Thyroid gland (tissue), 4 donors: ENCODE results near the gene FGF8. TPM values are rescaled to one million over a fixed set of nuclear protein-coding genes. Genes with fewer than 3 reads are reported as not detected.
"Not testable (repeated sequence)": the region's sequence is repeated elsewhere in the genome, so short reads cannot be mapped to it uniquely, and the experiment has no call there.

Source experiments
- DNase-seq, 2 donors: peaks; one replicate each; pipeline ENCODE4 v3.0.0-alpha.2; 2019
- H3K27ac ChIP-seq, 3 donors: fragments of 200-600 bp; sonication (generic); 1 replicate in 2 of 3; 2 replicates in 1 of 3; pipeline ENCODE4 v1.5.1; 2016 to 2019; ENCODE audit warnings: mild to moderate bottlenecking in 1 of 3, moderate library complexity in 1 of 3
- H3K27me3 ChIP-seq: fragments of 200-600 bp; sonication (generic); one replicate; pipeline ENCODE4 v1.5.1; 2019
- H3K36me3 ChIP-seq, 2 donors: fragments of 200-600 bp; sonication (generic); one replicate each; pipeline ENCODE4 v1.5.1; 2016 to 2019
- H3K4me1 ChIP-seq, 2 donors: fragments of 200-600 bp; sonication (generic); one replicate each; pipeline ENCODE4 v1.5.1; 2017 to 2019
- H3K4me3 ChIP-seq, 3 donors: fragments of 200-600 bp; sonication (generic); replicated peaks in 1 of 3; 1 replicate in 2 of 3; 2 replicates in 1 of 3; pipeline ENCODE4 v1.5.1; 2016; ENCODE audit warnings: mild to moderate bottlenecking in 1 of 3
- H3K9me3 ChIP-seq: fragments of 200-600 bp; sonication (generic); one replicate; pipeline ENCODE4 v1.5.1; 2017
- POLR2A ChIP-seq, 2 donors: fragments of 450-650 bp; IDR thresholded peaks; one replicate each; pipeline ENCODE4 v1.6.1; 2017; ENCODE audit warnings: antibody characterized with exemption in 2 of 2, mild to moderate bottlenecking in 2 of 2, moderate library complexity in 1 of 2
- WGBS, 2 donors: methylation state at CpG; one replicate each; pipeline ENCODE4 v1.1.5; 2017; 5-methylcytosine and 5-hydroxymethylcytosine counted together
- intact Hi-C: fragments of 100-400 bp; cut with DNase I; formaldehyde crosslinking; loops from one replicate; pipeline ENCODE4 v1.15.1; 2023
- total RNA-seq, 4 donors: library from RNA; depleted of rRNA; stranded (reverse); fragments of >200 nt; gene quantifications; one replicate each; pipeline ENCODE4 v1.2.3, GENCODE V29; 2016
- TF ChIP-seq, protein P1 (sequence below), 6 experiments: fragments of 200-600 bp in 3 of 6; fragments of 450-650 bp in 3 of 6; sonication (generic) in 3 of 6; IDR thresholded peaks; one replicate each; pipeline ENCODE4 v1.5.1; 2016 to 2019; ENCODE audit warnings: antibody characterized with exemption in 6 of 6, mild to moderate bottlenecking in 2 of 6, inconsistent platforms in 1 of 6, moderate library complexity in 1 of 6

The FGF8 gene
- total RNA-seq, 4 donors from 2014 or later, result not detected

DNA sequence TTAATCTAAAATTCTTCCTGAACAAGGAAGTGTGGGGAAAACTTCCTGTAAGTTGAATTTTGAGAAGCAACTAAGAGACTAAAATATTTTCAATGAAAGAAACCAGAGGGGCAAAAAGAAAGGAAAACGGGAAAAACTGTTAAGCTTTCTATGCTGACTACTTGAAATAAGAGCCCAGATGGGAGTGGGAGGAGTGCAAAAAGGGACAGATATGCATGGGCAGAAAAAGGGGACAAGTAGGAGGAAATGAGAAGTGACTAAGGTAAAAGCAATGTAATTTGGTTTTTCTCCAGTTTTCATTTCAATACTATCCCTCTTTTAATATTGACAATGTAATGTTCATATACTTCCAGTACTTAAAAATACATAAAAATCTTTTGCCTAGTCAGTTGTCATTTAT, 31.2 kb upstream of the FGF8 start:
- Histone ChIP-seq H3K27me3 (no peaks in the 10 kb centered on the region), H3K4me3 (no peak overlapping the region), H3K27ac (no peak overlapping the region), H3K4me1 (no peaks in the 10 kb centered on the region), H3K36me3 (peaks cover 67 to 72% of the 10 kb centered on the region in 2 donors), H3K9me3 (no peaks in the 10 kb centered on the region)
- 76 to 92% methylated on average over 1 of the region's 1 CpG for WGBS, 2 donors
- intact Hi-C loops, result no loop called here
- no peak for DNase-seq
- TF ChIP-seq, protein P1, sequence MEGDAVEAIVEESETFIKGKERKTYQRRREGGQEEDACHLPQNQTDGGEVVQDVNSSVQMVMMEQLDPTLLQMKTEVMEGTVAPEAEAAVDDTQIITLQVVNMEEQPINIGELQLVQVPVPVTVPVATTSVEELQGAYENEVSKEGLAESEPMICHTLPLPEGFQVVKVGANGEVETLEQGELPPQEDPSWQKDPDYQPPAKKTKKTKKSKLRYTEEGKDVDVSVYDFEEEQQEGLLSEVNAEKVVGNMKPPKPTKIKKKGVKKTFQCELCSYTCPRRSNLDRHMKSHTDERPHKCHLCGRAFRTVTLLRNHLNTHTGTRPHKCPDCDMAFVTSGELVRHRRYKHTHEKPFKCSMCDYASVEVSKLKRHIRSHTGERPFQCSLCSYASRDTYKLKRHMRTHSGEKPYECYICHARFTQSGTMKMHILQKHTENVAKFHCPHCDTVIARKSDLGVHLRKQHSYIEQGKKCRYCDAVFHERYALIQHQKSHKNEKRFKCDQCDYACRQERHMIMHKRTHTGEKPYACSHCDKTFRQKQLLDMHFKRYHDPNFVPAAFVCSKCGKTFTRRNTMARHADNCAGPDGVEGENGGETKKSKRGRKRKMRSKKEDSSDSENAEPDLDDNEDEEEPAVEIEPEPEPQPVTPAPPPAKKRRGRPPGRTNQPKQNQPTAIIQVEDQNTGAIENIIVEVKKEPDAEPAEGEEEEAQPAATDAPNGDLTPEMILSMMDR (IDR thresholded peaks at IDR 0.05), result no peak
- no peak for TF ChIP-seq POLR2A (IDR thresholded peaks at IDR 0.05)

DNA sequence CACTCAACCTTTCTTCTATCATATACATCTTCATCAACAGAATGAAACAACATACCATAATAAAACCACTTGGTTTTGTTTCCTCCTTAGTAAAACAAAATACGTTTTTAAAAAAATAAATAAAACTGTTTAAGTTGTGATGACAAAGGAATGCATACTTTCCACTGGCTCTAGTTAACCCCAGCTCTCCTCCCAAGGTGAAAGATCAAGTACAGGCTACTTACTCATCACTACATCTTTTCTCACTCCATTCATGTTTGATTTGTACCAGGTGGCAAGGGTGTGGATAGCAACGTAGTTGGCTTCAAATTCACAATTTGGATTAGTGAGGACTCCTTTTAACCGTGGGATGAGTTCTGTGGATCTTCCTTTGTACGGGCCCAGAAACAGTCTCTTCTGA, 27.6 kb upstream of the FGF8 start:
- Histone ChIP-seq H3K27ac (no peak overlapping the region), H3K4me1 (no peaks in the 10 kb centered on the region), H3K36me3 (peaks cover 81 to 89% of the 10 kb centered on the region in 2 donors), H3K27me3 (no peaks in the 10 kb centered on the region), H3K4me3 (no peak overlapping the region), H3K9me3 (no peaks in the 10 kb centered on the region)
- WGBS, 2 donors, result 78 to 89% methylated on average over 4 of the region's 4 CpGs
- TF ChIP-seq POLR2A (IDR thresholded peaks at IDR 0.05), result no peak
- TF ChIP-seq, protein P1 (IDR thresholded peaks at IDR 0.05), result no peak
- intact Hi-C loops, result no loop called here
- no peak for DNase-seq

DNA sequence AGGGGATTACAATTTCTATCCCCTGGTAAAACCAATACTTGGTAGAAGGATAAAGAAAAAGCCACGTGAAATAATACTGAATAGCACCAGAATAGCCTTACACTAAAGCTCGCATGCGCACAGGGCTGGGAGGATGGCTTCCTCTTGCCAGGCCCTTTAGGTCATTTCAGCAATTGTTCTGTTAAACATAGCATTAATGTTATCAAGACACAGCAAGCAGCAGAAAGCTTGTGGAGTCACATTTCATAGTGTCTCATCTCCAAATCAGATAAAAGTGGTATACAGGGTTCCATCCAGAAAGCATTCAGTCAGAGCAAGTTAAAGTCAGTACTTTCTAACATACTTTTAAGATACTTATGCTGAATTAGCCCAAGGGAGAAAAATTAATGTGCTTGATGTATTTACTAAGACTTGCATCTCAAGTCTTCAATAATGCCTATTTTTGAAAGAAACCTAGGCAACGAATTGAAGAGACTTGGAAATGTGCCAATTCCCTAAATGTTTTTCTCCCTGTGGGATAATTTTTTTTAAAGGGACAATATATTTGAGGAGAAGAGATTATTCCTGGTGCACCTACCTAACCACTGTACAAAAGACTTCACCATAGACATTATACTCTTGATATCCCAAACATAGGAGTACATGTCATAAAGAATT, 21.6 kb upstream of the FGF8 start:
- Histone ChIP-seq H3K27ac (no peak overlapping the region), H3K4me3 (no peak overlapping the region), H3K4me1 (no peaks in the 10 kb centered on the region), H3K27me3 (no peaks in the 10 kb centered on the region), H3K36me3 (peaks cover 83 to 93% of the 10 kb centered on the region in 2 donors), H3K9me3 (no peaks in the 10 kb centered on the region)
- TF ChIP-seq, protein P1 (IDR thresholded peaks at IDR 0.05), result no peak
- no peak for TF ChIP-seq POLR2A (IDR thresholded peaks at IDR 0.05)
- no peak for DNase-seq
- intact Hi-C loops, result no loop called here
- WGBS, 2 donors, result 81% methylated on average over 4 of the region's 4 CpGs

DNA sequence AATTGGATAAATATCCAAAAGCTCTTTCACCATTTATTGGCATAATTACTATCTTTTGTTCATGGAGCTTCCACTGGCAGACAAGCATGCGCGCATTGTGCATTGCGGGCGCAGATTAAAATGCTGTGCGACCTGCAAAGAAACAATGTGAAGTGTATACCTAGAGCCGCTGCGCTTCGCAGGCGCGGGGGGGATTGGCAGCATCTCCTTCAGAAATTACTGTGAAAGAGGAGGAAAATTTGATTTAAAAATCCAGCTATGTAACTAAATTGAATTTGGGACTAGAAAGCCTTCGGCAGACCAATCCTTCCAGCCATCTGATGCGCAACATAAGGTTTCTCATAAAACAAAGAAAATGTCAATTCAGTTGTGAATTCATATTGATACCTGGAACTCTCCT, 17.6 kb upstream of the FGF8 start:
- Histone ChIP-seq H3K36me3 (peaks cover 92% of the 10 kb centered on the region in 2 donors), H3K9me3 (no peaks in the 10 kb centered on the region), H3K4me3 (no peak overlapping the region), H3K27ac (no peak overlapping the region), H3K27me3 (no peaks in the 10 kb centered on the region), H3K4me1 (no peaks in the 10 kb centered on the region)
- intact Hi-C loops, result no loop called here
- TF ChIP-seq POLR2A (IDR thresholded peaks at IDR 0.05), result no peak
- TF ChIP-seq, protein P1 (IDR thresholded peaks at IDR 0.05), result no peak
- DNase-seq, result no peak
- 96 to 97% methylated on average over 12 of the region's 12 CpGs for WGBS, 2 donors

DNA sequence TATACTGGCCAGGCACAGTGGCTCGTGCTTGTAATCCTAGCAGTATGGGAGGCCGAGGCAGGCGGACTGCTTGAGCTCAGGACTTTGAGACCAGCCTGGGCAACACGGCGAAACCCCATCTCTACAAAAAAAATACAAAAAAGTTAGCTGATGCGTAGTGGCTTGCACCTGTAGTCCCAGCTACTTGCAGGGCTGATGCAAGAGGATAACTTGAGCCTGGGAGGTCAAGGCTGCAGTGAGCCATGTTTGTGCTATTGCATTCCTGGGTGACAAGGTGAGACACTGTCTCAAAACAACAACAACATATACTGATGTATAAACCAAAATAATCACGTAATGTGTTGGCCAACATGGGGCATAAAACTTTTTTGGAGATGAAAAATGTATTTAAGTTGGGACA, 13.8 kb upstream of the FGF8 start:
- H3K9me3 ChIP-seq, result no peaks in the 10 kb centered on the region
- 93 to 97% methylated on average over 7 of the region's 7 CpGs for WGBS, 2 donors
- H3K27ac ChIP-seq, result no peak overlapping the region
- peaks cover 79 to 88% of the 10 kb centered on the region in 2 donors for H3K36me3 ChIP-seq
- no peak overlapping the region for H3K4me3 ChIP-seq
- no peaks in the 10 kb centered on the region for H3K27me3 ChIP-seq
- no peaks in the 10 kb centered on the region for H3K4me1 ChIP-seq
- no peak for DNase-seq
- intact Hi-C loops, result no loop called here
- TF ChIP-seq, protein P1 (IDR thresholded peaks at IDR 0.05), result no peak
- TF ChIP-seq POLR2A (IDR thresholded peaks at IDR 0.05), result no peak

DNA sequence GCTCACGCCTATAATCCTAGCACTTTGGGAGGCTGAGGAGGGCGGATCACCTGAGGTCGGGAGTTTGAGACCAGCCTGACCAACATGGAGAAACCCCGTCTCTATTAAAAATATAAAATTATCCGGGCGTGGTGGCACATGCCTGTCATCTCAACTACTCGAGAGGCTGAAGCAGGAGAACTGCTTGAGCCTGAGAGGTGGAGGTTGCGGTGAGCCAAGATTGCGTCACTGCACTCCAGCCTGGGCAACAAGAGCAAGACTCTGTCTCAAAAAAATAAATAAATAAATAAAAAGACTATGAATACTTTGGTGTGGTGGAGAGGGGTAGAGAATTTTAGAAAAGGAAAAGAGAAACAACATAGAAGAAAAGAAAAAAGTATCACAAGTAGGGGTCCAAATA, 13.3 kb upstream of the FGF8 start:
- H3K27me3 ChIP-seq, H3K4me1 ChIP-seq, H3K4me3 ChIP-seq, intact Hi-C loops, H3K9me3 ChIP-seq, DNase-seq, H3K27ac ChIP-seq: not testable (repeated sequence)
- 93 to 94% methylated on average over 9 of the region's 9 CpGs for WGBS, 2 donors
- peaks cover 76 to 88% of the 10 kb centered on the region in 2 donors for H3K36me3 ChIP-seq
